ENCODE measurements around the gene DENND5A. TPM values are rescaled to one million over a fixed set of nuclear protein-coding genes. Genes with fewer than 3 reads are reported as not detected.
A peak's percentile ranks its signal among the peaks of the same experiment; 100 is the strongest.

DENND5A gene
- polyA plus RNA-seq, 3 donors, result 24.4 to 291 (median 37.5) TPM

DNA sequence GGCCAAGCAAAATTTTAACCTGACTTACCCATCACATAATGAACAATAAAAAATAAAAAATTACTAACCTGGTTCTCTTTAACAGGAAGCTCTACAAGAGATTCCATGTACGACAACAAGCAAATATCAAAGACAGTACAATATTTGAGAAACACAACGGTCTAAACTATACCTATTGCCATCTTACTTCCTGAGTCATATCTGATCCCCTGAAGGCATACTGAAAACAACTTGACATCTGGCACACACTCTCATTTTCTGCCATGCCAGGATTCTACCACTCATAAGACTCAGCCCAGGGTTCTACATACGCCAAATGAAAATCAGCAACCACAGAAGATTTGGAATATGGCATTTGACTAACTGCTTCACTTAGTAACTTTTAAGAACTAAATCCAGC lies 13.8 kb downstream of the DENND5A start:
- Mint-ChIP-seq H3K27me3 (ENCODE audit: low read depth in 3 of 3) (no peaks in the 10 kb centered on the region), H3K36me3 (peaks cover 23 to 37% of the 10 kb centered on the region in 2 donors), H3K4me1 (peaks cover 39% of the 10 kb centered on the region), H3K9me3 (no peaks in the 10 kb centered on the region), H3K27ac (peak overlapping the region in 2 of 7 donors; percentile 32 to 57), H3K4me3 (no peak overlapping the region)
- H3K79me2 ChIP-seq (ENCODE audit: insufficient read depth, low read length), result peaks cover 99% of the 10 kb centered on the region
- 44% methylated on average over 2 of the region's 3 CpGs for WGBS (ENCODE audit: insufficient coverage)
- peaks cover 10 to 14% of the 10 kb centered on the region in 2 donors for H3K36me3 ChIP-seq (replicated peaks in 1 of 2; ENCODE audit: control insufficient read depth in 1 of 2, insufficient read depth in 2 of 2, low read length in 2 of 2)
- H3K4me3 ChIP-seq (replicated peaks in 1 of 3; ENCODE audit: low read depth in 2 of 3, low read length in 3 of 3), result no peak overlapping the region
- peaks cover 100% of the 10 kb centered on the region for H4K20me1 ChIP-seq (ENCODE audit: insufficient read depth, low read length)
- H2AFZ ChIP-seq (ENCODE audit: insufficient read depth, low read depth, low read length, poor library complexity, severe bottlenecking), result no peak overlapping the region
- TF ChIP-seq, protein P1, sequence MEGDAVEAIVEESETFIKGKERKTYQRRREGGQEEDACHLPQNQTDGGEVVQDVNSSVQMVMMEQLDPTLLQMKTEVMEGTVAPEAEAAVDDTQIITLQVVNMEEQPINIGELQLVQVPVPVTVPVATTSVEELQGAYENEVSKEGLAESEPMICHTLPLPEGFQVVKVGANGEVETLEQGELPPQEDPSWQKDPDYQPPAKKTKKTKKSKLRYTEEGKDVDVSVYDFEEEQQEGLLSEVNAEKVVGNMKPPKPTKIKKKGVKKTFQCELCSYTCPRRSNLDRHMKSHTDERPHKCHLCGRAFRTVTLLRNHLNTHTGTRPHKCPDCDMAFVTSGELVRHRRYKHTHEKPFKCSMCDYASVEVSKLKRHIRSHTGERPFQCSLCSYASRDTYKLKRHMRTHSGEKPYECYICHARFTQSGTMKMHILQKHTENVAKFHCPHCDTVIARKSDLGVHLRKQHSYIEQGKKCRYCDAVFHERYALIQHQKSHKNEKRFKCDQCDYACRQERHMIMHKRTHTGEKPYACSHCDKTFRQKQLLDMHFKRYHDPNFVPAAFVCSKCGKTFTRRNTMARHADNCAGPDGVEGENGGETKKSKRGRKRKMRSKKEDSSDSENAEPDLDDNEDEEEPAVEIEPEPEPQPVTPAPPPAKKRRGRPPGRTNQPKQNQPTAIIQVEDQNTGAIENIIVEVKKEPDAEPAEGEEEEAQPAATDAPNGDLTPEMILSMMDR (IDR thresholded peaks at IDR 0.05), result no peak
- no peak overlapping the region for H3K9ac ChIP-seq (ENCODE audit: insufficient read depth, low read length, poor library complexity, severe bottlenecking)
- H3K27ac ChIP-seq (ENCODE audit: low read depth in 1 of 2, low read length in 2 of 2), result no peak overlapping the region
- H3K27me3 ChIP-seq (ENCODE audit: control insufficient read depth in 2 of 2, insufficient read depth in 2 of 2, low read length in 2 of 2), result no peaks in the 10 kb centered on the region
- H3K9me3 ChIP-seq (replicated peaks in 1 of 2; ENCODE audit: control insufficient read depth in 1 of 2, insufficient read depth in 1 of 2, low read length in 2 of 2), result no peaks in the 10 kb centered on the region
- no peak overlapping the region for H3K4me2 ChIP-seq (replicated peaks; ENCODE audit: extremely low read depth, low read length, poor library complexity, severe bottlenecking)
- intact Hi-C loops (cut with micrococcal nuclease), result no loop called here
- no peak for DNase-seq
- peaks cover 27 to 42% of the 10 kb centered on the region in 2 donors for H3K4me1 ChIP-seq (ENCODE audit: control insufficient read depth in 1 of 2, insufficient read depth in 2 of 2, low read length in 2 of 2)

DNA sequence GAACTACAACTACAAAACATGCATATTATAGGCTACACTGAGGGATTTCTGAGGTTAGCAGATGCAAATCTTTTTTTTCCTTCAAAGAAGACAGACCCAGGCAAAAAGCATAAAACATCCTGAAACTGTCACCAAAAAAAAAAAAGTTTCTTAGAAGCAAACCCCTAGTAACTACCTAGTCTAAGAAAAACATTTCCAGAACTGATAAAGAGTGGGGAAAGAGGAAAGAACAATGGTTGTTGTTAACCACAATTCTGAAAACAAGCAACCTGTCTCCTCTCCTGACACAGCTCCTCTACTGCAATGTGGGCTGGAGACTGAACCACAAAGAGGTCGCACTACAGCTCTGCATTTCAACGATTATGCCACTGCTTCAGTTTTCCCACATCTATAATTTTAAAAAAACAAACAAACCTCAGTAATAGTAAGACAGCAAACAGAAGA lies 15.0 kb downstream of the DENND5A start:
- 0% methylated on average over 1 of the region's 2 CpGs for WGBS (ENCODE audit: insufficient coverage)
- H3K9me3 ChIP-seq (replicated peaks in 1 of 2; ENCODE audit: control insufficient read depth in 1 of 2, insufficient read depth in 1 of 2, low read length in 2 of 2), result no peaks in the 10 kb centered on the region
- no peaks in the 10 kb centered on the region for H3K27me3 Mint-ChIP-seq (ENCODE audit: low read depth in 3 of 3)
- TF ChIP-seq, protein P1 (IDR thresholded peaks at IDR 0.05), result no peak
- H3K4me2 ChIP-seq (replicated peaks; ENCODE audit: extremely low read depth, low read length, poor library complexity, severe bottlenecking), result no peak overlapping the region
- peaks cover 40% of the 10 kb centered on the region for H3K4me1 Mint-ChIP-seq
- no peak overlapping the region for H2AFZ ChIP-seq (ENCODE audit: insufficient read depth, low read depth, low read length, poor library complexity, severe bottlenecking)
- H3K79me2 ChIP-seq (ENCODE audit: insufficient read depth, low read length), result peaks cover 99% of the 10 kb centered on the region
- H3K9ac ChIP-seq (ENCODE audit: insufficient read depth, low read length, poor library complexity, severe bottlenecking), result no peak overlapping the region
- peaks cover 29 to 44% of the 10 kb centered on the region in 2 donors for H3K4me1 ChIP-seq (ENCODE audit: control insufficient read depth in 1 of 2, insufficient read depth in 2 of 2, low read length in 2 of 2)
- intact Hi-C loops (cut with micrococcal nuclease), result no loop called here
- H3K36me3 ChIP-seq (replicated peaks in 1 of 2; ENCODE audit: control insufficient read depth in 1 of 2, insufficient read depth in 2 of 2, low read length in 2 of 2), result peaks cover 5 to 10% of the 10 kb centered on the region in 2 donors
- no peak for DNase-seq
- peak overlapping the region in 5 of 7 donors; percentile 14 to 77 (median 50) for H3K27ac Mint-ChIP-seq
- H3K4me3 ChIP-seq (replicated peaks in 1 of 3; ENCODE audit: low read depth in 2 of 3, low read length in 3 of 3), result no peak overlapping the region
- H3K27ac ChIP-seq (ENCODE audit: low read depth in 1 of 2, low read length in 2 of 2), result peak overlapping the region in 1 of 2 donors; percentile 7
- H3K36me3 Mint-ChIP-seq, result peaks cover 19 to 28% of the 10 kb centered on the region in 2 donors
- H3K4me3 Mint-ChIP-seq, result no peak overlapping the region
- no peaks in the 10 kb centered on the region for H3K27me3 ChIP-seq (ENCODE audit: control insufficient read depth in 2 of 2, insufficient read depth in 2 of 2, low read length in 2 of 2)
- peaks cover 100% of the 10 kb centered on the region for H4K20me1 ChIP-seq (ENCODE audit: insufficient read depth, low read length)
- H3K9me3 Mint-ChIP-seq, result no peaks in the 10 kb centered on the region

Data from CD14-positive monocyte (primary cell).